K562 (cell line): ENCODE data around the gene NR1D2. TPM values are rescaled to one million over a fixed set of nuclear protein-coding genes. Genes with fewer than 3 reads are reported as not detected.

Source experiments
- CREBBP ChIP-seq: IDR thresholded peaks from one replicate; pipeline ENCODE4 v1.6.1; 2012; ENCODE audit warnings: low read depth, mild to moderate bottlenecking, control low read depth, inconsistent platforms, low read length
- HIVEP1 ChIP-seq: fragments of 250-450 bp; sonication (Bioruptor Pico); IDR thresholded peaks from 2 replicates; pipeline ENCODE4 v1.4.0; 2020; ENCODE audit warnings: mild to moderate bottlenecking
- JUND ChIP-seq, 2 experiments: IDR thresholded peaks; 2 replicates in 1 of 2; 3 replicates in 1 of 2; pipeline ENCODE4 v1.6.1; 2011; ENCODE audit warnings: borderline replicate concordance in 2 of 2, low read depth in 2 of 2, low read length in 2 of 2, improper control_type of control experiment in 1 of 2, missing biosample characterization in 1 of 2, missing genetic modification characterization in 1 of 2, missing genetic modification reagents in 1 of 2
- NCOA1 ChIP-seq: fragments of 450-650 bp; IDR thresholded peaks from 2 replicates; pipeline ENCODE4 v1.6.1; 2016; ENCODE audit warnings: low read depth
- NCOR1 ChIP-seq: fragments of 450-650 bp; IDR thresholded peaks from 2 replicates; pipeline ENCODE4 v1.6.1; 2016; ENCODE audit warnings: mild to moderate bottlenecking, moderate library complexity
- RAD51 ChIP-seq: fragments of 450-650 bp; IDR thresholded peaks from 2 replicates; pipeline ENCODE4 v1.7.1; 2016; ENCODE audit warnings: low read depth, mild to moderate bottlenecking, borderline replicate concordance
- RHOXF2B ChIP-seq: fragments of 250-450 bp; sonication (Bioruptor Pico); conservative IDR thresholded peaks from 2 replicates; pipeline ENCODE4 v1.5.1; 2021
- SIRT6 ChIP-seq: IDR thresholded peaks from one replicate; pipeline ENCODE4 v1.6.1; 2012; ENCODE audit warnings: low read depth, mild to moderate bottlenecking, control low read depth, inconsistent platforms, low read length, moderate library complexity
- TEAD2 ChIP-seq: fragments of 450-650 bp; IDR thresholded peaks from 2 replicates; pipeline ENCODE4 v1.6.1; 2016; ENCODE audit warnings: missing genetic modification characterization, control low read depth, missing compliant biosample characterization
- XRCC3 ChIP-seq: fragments of 450-650 bp; IDR thresholded peaks from 2 replicates; pipeline ENCODE4 v1.6.1; 2017; ENCODE audit warnings: mild to moderate bottlenecking, moderate library complexity
- ZNF232 ChIP-seq: sonication (generic); formaldehyde crosslinking; IDR thresholded peaks from 2 replicates; pipeline ENCODE4 v1.8.0; 2022; ENCODE audit warnings: mild to moderate bottlenecking, missing genetic modification reagents
- ZNF583 ChIP-seq: fragments of 250-450 bp; sonication (Bioruptor Pico); IDR thresholded peaks from 2 replicates; pipeline ENCODE4 v1.4.0; 2020
- ZNF668 ChIP-seq: fragments of 250-450 bp; sonication (Bioruptor Pico); IDR thresholded peaks from 2 replicates; pipeline ENCODE4 v1.8.0; 2022; ENCODE audit warnings: mild to moderate bottlenecking, inconsistent platforms
- polyA plus RNA-seq, 8 experiments: library from polyadenylated mRNA; depleted of rRNA in 4 of 8; stranded (reverse) in 5 of 8; unstranded in 3 of 8; fragments of >200 nt; fragmentation: Nextera tagmentation in 2 of 8; fragmentation: Illumina TruSeq in 1 of 8; extraction: Ambion mirVana in 2 of 8; extraction: Trizol in 1 of 8; gene quantifications; 2 replicates each; pipeline versions ENCODE4 v1.2.1 to v1.2.3, GENCODE V29; 2011 to 2014; ENCODE audit warnings: inconsistent platforms in 1 of 8, missing spikeins in 1 of 8
- total RNA-seq, 7 experiments: library from RNA; depleted of rRNA in 6 of 7; stranded (reverse); fragments of >200 nt in 6 of 7; fragmentation: Illumina TruSeq in 2 of 7; extraction: Trizol in 2 of 7; gene quantifications; 2 replicates each; pipeline versions ENCODE4 v1.2.1 to v1.2.3, GENCODE V29; 2011 to 2021; ENCODE audit warnings: low replicate concordance in 1 of 7
- TF ChIP-seq, protein P1 (sequence below): fragments of 250-450 bp; sonication (Bioruptor Pico); IDR thresholded peaks from 2 replicates; pipeline ENCODE4 v1.5.0; 2020; ENCODE audit warnings: mild to moderate bottlenecking, borderline replicate concordance
- TF ChIP-seq, protein P2 (sequence below): fragments of 450-650 bp; conservative IDR thresholded peaks from 2 replicates; pipeline ENCODE4 v1.6.1; 2016; ENCODE audit warnings: missing genetic modification characterization, low read depth, mild to moderate bottlenecking, control low read depth, missing compliant biosample characterization
- TF ChIP-seq, protein P3 (sequence below): sonication (generic); formaldehyde crosslinking; IDR thresholded peaks from 2 replicates; pipeline ENCODE4 v1.8.0; 2023; ENCODE audit warnings: mild to moderate bottlenecking, missing genetic modification reagents
- TF ChIP-seq, protein P4 (sequence below): sonication (generic); formaldehyde crosslinking; IDR thresholded peaks from 2 replicates; pipeline ENCODE4 v1.8.0; 2023; ENCODE audit warnings: missing genetic modification reagents, mild to moderate bottlenecking, borderline replicate concordance

NR1D2 gene
- total and polyA plus RNA-seq, 9 of the 15 experiments (the other 6 are each of a cell fraction or from before 2014, with no cell fraction given): 1.2 to 5.5 (median 2.9) TPM

DNA sequence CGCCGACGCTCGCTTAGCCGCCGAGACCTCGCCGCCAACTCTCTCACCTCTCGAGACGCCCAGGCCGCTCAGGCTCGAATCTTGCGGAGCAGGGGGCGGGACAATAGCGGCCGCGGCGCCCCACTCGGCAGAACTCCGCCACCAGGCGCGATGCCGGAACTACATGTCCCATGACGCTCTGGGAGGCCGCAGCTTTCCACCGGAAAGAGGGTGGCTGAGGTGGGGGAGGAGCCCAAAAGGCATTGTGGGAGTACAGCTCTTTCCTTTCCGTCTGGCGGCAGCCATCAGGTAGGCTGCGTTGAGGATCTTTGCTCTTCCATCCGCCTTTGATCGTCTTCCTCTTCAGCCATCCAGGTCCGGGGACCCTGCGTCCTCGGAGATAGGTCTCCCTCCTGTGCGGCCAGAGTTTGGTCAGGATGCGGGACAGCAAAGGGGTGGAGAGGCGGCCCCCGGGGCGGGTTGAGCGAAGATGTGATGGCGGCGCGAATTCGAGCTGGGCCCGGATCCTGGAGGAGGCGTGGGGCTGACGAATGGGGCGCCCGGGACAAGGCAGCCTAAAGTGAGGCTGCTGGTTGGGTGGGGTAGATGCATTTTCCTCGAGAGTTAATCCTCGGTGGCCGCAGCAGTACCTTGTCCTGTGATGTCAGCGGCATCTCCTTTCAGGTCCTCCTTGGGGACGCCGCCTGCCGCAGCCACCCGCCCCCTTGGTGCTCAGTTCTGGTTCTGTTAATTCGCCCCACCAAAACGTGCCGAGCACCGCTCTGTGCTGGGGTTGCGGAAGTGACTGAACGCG, 28.0 kb upstream of the NR1D2 start, which contains the start of the genes NKIRAS1 and RPL15 (continued):
- TF ChIP-seq ZNF232 (CRISPR knock-in tag) (no peak), RHOXF2B (CRISPR knock-in tag) (no peak), SIRT6 (peak; percentile 76), JUND (IDR thresholded peaks at IDR 0.05; ENCODE audit: borderline replicate concordance, low read depth, low read length) (peak; percentile 64), JUND (tag; IDR thresholded peaks at IDR 0.05; ENCODE audit: borderline replicate concordance, low read depth, low read length) (peak; percentile 75; the same call in 2 of the 3 replicates), NCOR1 (peak; percentile 72), XRCC3 (no peak), HIVEP1 (no peak), RAD51 (no peak; the same call in 1 of the 2 replicates), ZNF583 (CRISPR knock-in tag) (peak; percentile 72; the same call in 1 of the 2 replicates), ZNF668 (CRISPR knock-in tag) (peak; percentile 78; the same call in 1 of the 2 replicates), TEAD2 (tag) (no peak), NCOA1 (0 out of 2 replicates have a peak, but pooled peaks have one; percentile 25), CREBBP (no peak)
- TF ChIP-seq, protein P1, sequence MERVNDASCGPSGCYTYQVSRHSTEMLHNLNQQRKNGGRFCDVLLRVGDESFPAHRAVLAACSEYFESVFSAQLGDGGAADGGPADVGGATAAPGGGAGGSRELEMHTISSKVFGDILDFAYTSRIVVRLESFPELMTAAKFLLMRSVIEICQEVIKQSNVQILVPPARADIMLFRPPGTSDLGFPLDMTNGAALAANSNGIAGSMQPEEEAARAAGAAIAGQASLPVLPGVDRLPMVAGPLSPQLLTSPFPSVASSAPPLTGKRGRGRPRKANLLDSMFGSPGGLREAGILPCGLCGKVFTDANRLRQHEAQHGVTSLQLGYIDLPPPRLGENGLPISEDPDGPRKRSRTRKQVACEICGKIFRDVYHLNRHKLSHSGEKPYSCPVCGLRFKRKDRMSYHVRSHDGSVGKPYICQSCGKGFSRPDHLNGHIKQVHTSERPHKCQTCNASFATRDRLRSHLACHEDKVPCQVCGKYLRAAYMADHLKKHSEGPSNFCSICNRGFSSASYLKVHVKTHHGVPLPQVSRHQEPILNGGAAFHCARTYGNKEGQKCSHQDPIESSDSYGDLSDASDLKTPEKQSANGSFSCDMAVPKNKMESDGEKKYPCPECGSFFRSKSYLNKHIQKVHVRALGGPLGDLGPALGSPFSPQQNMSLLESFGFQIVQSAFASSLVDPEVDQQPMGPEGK: no peak
- TF ChIP-seq, protein P2, sequence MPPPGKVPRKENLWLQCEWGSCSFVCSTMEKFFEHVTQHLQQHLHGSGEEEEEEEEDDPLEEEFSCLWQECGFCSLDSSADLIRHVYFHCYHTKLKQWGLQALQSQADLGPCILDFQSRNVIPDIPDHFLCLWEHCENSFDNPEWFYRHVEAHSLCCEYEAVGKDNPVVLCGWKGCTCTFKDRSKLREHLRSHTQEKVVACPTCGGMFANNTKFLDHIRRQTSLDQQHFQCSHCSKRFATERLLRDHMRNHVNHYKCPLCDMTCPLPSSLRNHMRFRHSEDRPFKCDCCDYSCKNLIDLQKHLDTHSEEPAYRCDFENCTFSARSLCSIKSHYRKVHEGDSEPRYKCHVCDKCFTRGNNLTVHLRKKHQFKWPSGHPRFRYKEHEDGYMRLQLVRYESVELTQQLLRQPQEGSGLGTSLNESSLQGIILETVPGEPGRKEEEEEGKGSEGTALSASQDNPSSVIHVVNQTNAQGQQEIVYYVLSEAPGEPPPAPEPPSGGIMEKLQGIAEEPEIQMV (tag): no peak
- TF ChIP-seq, protein P3, sequence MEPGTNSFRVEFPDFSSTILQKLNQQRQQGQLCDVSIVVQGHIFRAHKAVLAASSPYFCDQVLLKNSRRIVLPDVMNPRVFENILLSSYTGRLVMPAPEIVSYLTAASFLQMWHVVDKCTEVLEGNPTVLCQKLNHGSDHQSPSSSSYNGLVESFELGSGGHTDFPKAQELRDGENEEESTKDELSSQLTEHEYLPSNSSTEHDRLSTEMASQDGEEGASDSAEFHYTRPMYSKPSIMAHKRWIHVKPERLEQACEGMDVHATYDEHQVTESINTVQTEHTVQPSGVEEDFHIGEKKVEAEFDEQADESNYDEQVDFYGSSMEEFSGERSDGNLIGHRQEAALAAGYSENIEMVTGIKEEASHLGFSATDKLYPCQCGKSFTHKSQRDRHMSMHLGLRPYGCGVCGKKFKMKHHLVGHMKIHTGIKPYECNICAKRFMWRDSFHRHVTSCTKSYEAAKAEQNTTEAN (CRISPR knock-in tag): peak; percentile 78
- TF ChIP-seq, protein P4, sequence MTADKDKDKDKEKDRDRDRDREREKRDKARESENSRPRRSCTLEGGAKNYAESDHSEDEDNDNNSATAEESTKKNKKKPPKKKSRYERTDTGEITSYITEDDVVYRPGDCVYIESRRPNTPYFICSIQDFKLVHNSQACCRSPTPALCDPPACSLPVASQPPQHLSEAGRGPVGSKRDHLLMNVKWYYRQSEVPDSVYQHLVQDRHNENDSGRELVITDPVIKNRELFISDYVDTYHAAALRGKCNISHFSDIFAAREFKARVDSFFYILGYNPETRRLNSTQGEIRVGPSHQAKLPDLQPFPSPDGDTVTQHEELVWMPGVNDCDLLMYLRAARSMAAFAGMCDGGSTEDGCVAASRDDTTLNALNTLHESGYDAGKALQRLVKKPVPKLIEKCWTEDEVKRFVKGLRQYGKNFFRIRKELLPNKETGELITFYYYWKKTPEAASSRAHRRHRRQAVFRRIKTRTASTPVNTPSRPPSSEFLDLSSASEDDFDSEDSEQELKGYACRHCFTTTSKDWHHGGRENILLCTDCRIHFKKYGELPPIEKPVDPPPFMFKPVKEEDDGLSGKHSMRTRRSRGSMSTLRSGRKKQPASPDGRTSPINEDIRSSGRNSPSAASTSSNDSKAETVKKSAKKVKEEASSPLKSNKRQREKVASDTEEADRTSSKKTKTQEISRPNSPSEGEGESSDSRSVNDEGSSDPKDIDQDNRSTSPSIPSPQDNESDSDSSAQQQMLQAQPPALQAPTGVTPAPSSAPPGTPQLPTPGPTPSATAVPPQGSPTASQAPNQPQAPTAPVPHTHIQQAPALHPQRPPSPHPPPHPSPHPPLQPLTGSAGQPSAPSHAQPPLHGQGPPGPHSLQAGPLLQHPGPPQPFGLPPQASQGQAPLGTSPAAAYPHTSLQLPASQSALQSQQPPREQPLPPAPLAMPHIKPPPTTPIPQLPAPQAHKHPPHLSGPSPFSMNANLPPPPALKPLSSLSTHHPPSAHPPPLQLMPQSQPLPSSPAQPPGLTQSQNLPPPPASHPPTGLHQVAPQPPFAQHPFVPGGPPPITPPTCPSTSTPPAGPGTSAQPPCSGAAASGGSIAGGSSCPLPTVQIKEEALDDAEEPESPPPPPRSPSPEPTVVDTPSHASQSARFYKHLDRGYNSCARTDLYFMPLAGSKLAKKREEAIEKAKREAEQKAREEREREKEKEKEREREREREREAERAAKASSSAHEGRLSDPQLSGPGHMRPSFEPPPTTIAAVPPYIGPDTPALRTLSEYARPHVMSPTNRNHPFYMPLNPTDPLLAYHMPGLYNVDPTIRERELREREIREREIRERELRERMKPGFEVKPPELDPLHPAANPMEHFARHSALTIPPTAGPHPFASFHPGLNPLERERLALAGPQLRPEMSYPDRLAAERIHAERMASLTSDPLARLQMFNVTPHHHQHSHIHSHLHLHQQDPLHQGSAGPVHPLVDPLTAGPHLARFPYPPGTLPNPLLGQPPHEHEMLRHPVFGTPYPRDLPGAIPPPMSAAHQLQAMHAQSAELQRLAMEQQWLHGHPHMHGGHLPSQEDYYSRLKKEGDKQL: no peak
